GM18861 (cell line): Measurements from ENCODE around the gene EPS8L3.
"Not testable (repeated sequence)": the region's sequence is repeated elsewhere in the genome, so short reads cannot be mapped to it uniquely, and the experiment has no call there.

Source experiments
- ATAC-seq: cut with Tn5 transposase; IDR thresholded peaks from one replicate; pipeline ENCODE4 v1.9.1; 2021; ENCODE audit not compliant: unreplicated experiment

Gene EPS8L3

GRCh38 chr1:109765896-109766615 is 2.3 kb upstream of the EPS8L3 start:
- no peak for ATAC-seq

GRCh38 chr1:109765483-109765815 is 1.7 kb upstream of the EPS8L3 start:
- ATAC-seq, result no peak

- no peak for ATAC-seq
Measured at GRCh38 chr1:109764561-109765482, 1.1 kb upstream of the EPS8L3 start.

- ATAC-seq, result no peak
Measured at GRCh38 chr1:109762821-109763645, 690 bp downstream of the EPS8L3 start.

- no peak for ATAC-seq
Measured at GRCh38 chr1:109762039-109762585, 1.6 kb downstream of the EPS8L3 start.

GRCh38 chr1:109761227-109762038 is 2.3 kb downstream of the EPS8L3 start:
- no peak for ATAC-seq

GRCh38 chr1:109760581-109761226 is 3.0 kb downstream of the EPS8L3 start:
- no peak for ATAC-seq

- no peak for ATAC-seq
Measured at GRCh38 chr1:109759513-109760334, 4.0 kb downstream of the EPS8L3 start.

GRCh38 chr1:109757936-109758786 is 5.6 kb downstream of the EPS8L3 start:
- no peak for ATAC-seq

- ATAC-seq, result no peak
Measured at GRCh38 chr1:109756848-109757521, 6.7 kb downstream of the EPS8L3 start.

GRCh38 chr1:109756325-109756724 is 7.4 kb downstream of the EPS8L3 start:
- ATAC-seq, result not testable (repeated sequence)

GRCh38 chr1:109754738-109755137 is 9.0 kb downstream of the EPS8L3 start:
- ATAC-seq, result no peak

- no peak for ATAC-seq
Measured at GRCh38 chr1:109751531-109752260, 12.0 kb downstream of the EPS8L3 start.

- ATAC-seq, result no peak
Measured at GRCh38 chr1:109750920-109751319, 12.8 kb downstream of the EPS8L3 start.

- no peak for ATAC-seq
Measured at GRCh38 chr1:109750241-109750882, 13.4 kb downstream of the EPS8L3 start.

- ATAC-seq, result no peak
Measured at GRCh38 chr1:109749221-109749620, 14.5 kb downstream of the EPS8L3 start.
